ENCODE results near the gene PAQR8. TPM values are rescaled to one million over a fixed set of nuclear protein-coding genes. Genes with fewer than 3 reads are reported as not detected.

Gene PAQR8
- total RNA-seq, 2 experiments from 2014 or later: 5.5 to 6.2 TPM

DNA sequence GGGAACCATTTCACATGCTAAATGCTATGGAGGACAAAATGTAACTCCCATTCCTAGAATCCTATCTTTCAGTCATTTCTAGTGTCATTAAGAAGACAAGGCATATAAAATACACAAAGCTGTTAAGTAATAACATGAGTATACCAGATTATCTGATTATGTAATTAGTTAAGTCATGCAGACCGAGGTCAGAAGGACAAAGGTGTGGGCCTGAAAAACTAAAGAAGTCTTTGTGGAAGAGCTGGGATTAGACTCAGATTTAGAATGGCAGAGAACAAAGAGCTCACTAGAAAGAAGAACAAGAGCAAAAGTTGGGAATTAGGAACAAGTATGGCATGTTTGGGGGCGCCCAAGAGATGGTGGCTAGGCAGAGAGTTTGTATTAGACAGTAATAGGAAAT, 95.1 kb downstream of the PAQR8 start:
- peaks cover 9% of the 10 kb centered on the region; the same call in 1 of the 2 replicates for H3K36me3 ChIP-seq (ENCODE audit: insufficient read depth, low read length)
- H3K79me2 ChIP-seq (ENCODE audit: insufficient read depth, low read depth, low read length): no peaks in the 10 kb centered on the region
- ChIA-PET CTCF (ENCODE audit: unreplicated experiment) (no interaction called here), POLR2A (interaction anchor here (0.6 to 1.6 kb wide), 7 partner anchors 8 to 173 kb away, joined by 3 to 6 read pairs (median 4); no protein-coding TSS in a partner anchor)
- no peak for DNase-seq (ENCODE audit: low spot score)
- H3K27ac ChIP-seq (ENCODE audit: low read depth, low read length, poor library complexity, severe bottlenecking): no peak overlapping the region
- H3K9me3 ChIP-seq (ENCODE audit: low read length): peaks cover 7% of the 10 kb centered on the region; the same call in 1 of the 2 replicates
- BruUV-seq (replicated peaks): no TSS peak
- intact Hi-C loops (cut with micrococcal nuclease; ENCODE audit: unreplicated experiment): no loop called here
- TF ChIP-seq, protein P1, sequence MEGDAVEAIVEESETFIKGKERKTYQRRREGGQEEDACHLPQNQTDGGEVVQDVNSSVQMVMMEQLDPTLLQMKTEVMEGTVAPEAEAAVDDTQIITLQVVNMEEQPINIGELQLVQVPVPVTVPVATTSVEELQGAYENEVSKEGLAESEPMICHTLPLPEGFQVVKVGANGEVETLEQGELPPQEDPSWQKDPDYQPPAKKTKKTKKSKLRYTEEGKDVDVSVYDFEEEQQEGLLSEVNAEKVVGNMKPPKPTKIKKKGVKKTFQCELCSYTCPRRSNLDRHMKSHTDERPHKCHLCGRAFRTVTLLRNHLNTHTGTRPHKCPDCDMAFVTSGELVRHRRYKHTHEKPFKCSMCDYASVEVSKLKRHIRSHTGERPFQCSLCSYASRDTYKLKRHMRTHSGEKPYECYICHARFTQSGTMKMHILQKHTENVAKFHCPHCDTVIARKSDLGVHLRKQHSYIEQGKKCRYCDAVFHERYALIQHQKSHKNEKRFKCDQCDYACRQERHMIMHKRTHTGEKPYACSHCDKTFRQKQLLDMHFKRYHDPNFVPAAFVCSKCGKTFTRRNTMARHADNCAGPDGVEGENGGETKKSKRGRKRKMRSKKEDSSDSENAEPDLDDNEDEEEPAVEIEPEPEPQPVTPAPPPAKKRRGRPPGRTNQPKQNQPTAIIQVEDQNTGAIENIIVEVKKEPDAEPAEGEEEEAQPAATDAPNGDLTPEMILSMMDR (conservative IDR thresholded peaks at IDR 0.05; ENCODE audit: low read length): no peak
- TF ChIP-seq EZH2phosphoT487 (IDR thresholded peaks at IDR 0.05; ENCODE audit: borderline replicate concordance, low read depth, low read length): no peak
- no peak overlapping the region for H3K4me2 ChIP-seq (ENCODE audit: low read length)
- H3K9me2 ChIP-seq (ENCODE audit: insufficient read depth, low read length): no peaks in the 10 kb centered on the region
- H3K4me1 ChIP-seq (ENCODE audit: insufficient read depth, low read length, poor library complexity, severe bottlenecking): no peaks in the 10 kb centered on the region
- H3K4me3 ChIP-seq (ENCODE audit: low read depth, low read length, poor library complexity, severe bottlenecking): no peak overlapping the region
- no peaks in the 10 kb centered on the region for H4K20me1 ChIP-seq (ENCODE audit: insufficient read depth, low read length)
- H2AFZ ChIP-seq (ENCODE audit: low read length): no peak overlapping the region

Other genes with a start within 250 kb of the PAQR8 start
- not detected in 2 replicates for gene IL17A, start 175.8 kb upstream of the PAQR8 start, total RNA-seq (2014; rRNA removed; shearing (Covaris generic))
- gene IL17A, start 175.8 kb upstream of the PAQR8 start, total RNA-seq (2022): not detected in 2 replicates
- gene IL17F, start 117.7 kb upstream of the PAQR8 start, total RNA-seq (2014; rRNA removed; shearing (Covaris generic)): not detected in 2 replicates
- gene IL17F, start 117.7 kb upstream of the PAQR8 start, total RNA-seq (2022): not detected in 2 replicates
- gene MCM3, start 77.4 kb upstream of the PAQR8 start, total RNA-seq (2014; rRNA removed; shearing (Covaris generic)): 272 and 356 TPM in 2 replicates
- gene MCM3, start 77.4 kb upstream of the PAQR8 start, total RNA-seq (2022): 295 and 304 TPM in 2 replicates
- 20.7 and 24.8 TPM in 2 replicates for gene EFHC1, start 58.2 kb downstream of the PAQR8 start, total RNA-seq (2014; rRNA removed; shearing (Covaris generic))
- gene EFHC1, start 58.2 kb downstream of the PAQR8 start, total RNA-seq (2022): 20.7 and 30.3 TPM in 2 replicates
- gene TRAM2, start 214.9 kb downstream of the PAQR8 start, total RNA-seq (2014; rRNA removed; shearing (Covaris generic)): 16.3 and 19.3 TPM in 2 replicates
- gene TRAM2, start 214.9 kb downstream of the PAQR8 start, total RNA-seq (2022): 34.9 and 38.2 TPM in 2 replicates